Spleen (tissue), 11 donors: ENCODE measurements around the gene IQSEC1. TPM values are rescaled to one million over a fixed set of nuclear protein-coding genes. Genes with fewer than 3 reads are reported as not detected.

Source experiments
- DNase-seq: peaks from one replicate; pipeline ENCODE4 v3.0.0-alpha.2; 2020
- H3K27ac ChIP-seq, 8 donors: fragments of 200-600 bp; sonication (generic) in 7 of 8; 1 replicate in 4 of 8; 2 replicates in 4 of 8; pipeline versions ENCODE4 v1.5.0 to v1.8.0; 2016 to 2021; ENCODE audit warnings: inconsistent platforms in 4 of 8, mild to moderate bottlenecking in 4 of 8, moderate library complexity in 1 of 8
- H3K27me3 ChIP-seq, 7 donors: fragments of 200-600 bp; sonication (generic) in 6 of 7; replicated peaks in 1 of 7; 1 replicate in 4 of 7; 2 replicates in 3 of 7; pipeline versions ENCODE4 v1.5.0 to v1.8.0; 2016 to 2021; ENCODE audit warnings: inconsistent platforms in 3 of 7, mild to moderate bottlenecking in 1 of 7
- H3K36me3 ChIP-seq, 6 donors: fragments of 200-600 bp; sonication (generic) in 5 of 6; 1 replicate in 4 of 6; 2 replicates in 2 of 6; pipeline versions ENCODE4 v1.5.0 to v1.8.0; 2016 to 2021; ENCODE audit warnings: inconsistent platforms in 2 of 6
- H3K4me1 ChIP-seq, 6 donors: fragments of 200-600 bp; sonication (generic) in 5 of 6; 1 replicate in 3 of 6; 2 replicates in 3 of 6; pipeline versions ENCODE4 v1.5.0 to v1.8.0; 2016 to 2021; ENCODE audit warnings: inconsistent platforms in 3 of 6
- H3K4me3 ChIP-seq, 8 donors: fragments of 200-600 bp; sonication (generic) in 7 of 8; 1 replicate in 4 of 8; 2 replicates in 4 of 8; pipeline versions ENCODE4 v1.5.0 to v1.8.0; 2016 to 2021; ENCODE audit warnings: inconsistent platforms in 4 of 8, mild to moderate bottlenecking in 4 of 8, moderate library complexity in 2 of 8
- H3K9me3 ChIP-seq, 8 donors: fragments of 200-600 bp; sonication (generic) in 7 of 8; 1 replicate in 4 of 8; 2 replicates in 4 of 8; pipeline versions ENCODE4 v1.5.0 to v1.8.0; 2016 to 2021; ENCODE audit warnings: inconsistent platforms in 4 of 8
- CTCF ChIP-seq, 11 experiments: fragments of 200-600 bp in 7 of 11; fragments of 450-650 bp in 4 of 11; sonication (generic) in 4 of 11; IDR thresholded peaks in 8 of 11; conservative IDR thresholded peaks in 3 of 11; 1 replicate in 7 of 11; 2 replicates in 4 of 11; pipeline versions ENCODE4 v1.4.0 to v1.8.0; 2016 to 2021; ENCODE audit warnings: antibody characterized with exemption in 11 of 11, inconsistent platforms in 4 of 11, mild to moderate bottlenecking in 1 of 11
- POLR2A ChIP-seq, 3 donors: fragments of 450-650 bp; IDR thresholded peaks; one replicate each; pipeline ENCODE4 v1.5.1; 2017; ENCODE audit warnings: antibody characterized with exemption in 3 of 3, mild to moderate bottlenecking in 1 of 3
- POLR2AphosphoS5 ChIP-seq, 3 donors: sonication (generic); formaldehyde crosslinking; IDR thresholded peaks; one replicate each; pipeline ENCODE4 v1.5.1; 2017; ENCODE audit warnings: antibody characterized with exemption in 3 of 3
- WGBS, 5 donors: extraction: QIAGEN DNeasy Blood & Tissue Kit in 3 of 5; methylation state at CpG; one replicate each; pipeline versions ENCODE4 v1.1.5 to v1.1.7; 2013 to 2018; 5-methylcytosine and 5-hydroxymethylcytosine counted together
- intact Hi-C: fragments of 100-400 bp; cut with DNase I; formaldehyde crosslinking; loops from one replicate; pipeline ENCODE4 v1.15.0; 2023; ENCODE audit warnings: low total_unique reads
- polyA plus RNA-seq, 3 donors: library from polyadenylated mRNA; stranded (reverse); fragments of 200-250 nt; gene quantifications; one replicate each; pipeline ENCODE4 v1.2.1, GENCODE V29; 2013
- total RNA-seq, 7 donors: library from RNA; depleted of rRNA in 3 of 7; stranded (reverse); fragments of >200 nt in 3 of 7; fragmentation: NEBNext Ultra II Directional in 4 of 7; extraction: Animal tissue kit (Norgen Biotek cat#: 25700) in 4 of 7; gene quantifications; one replicate each; pipeline versions ENCODE4 v1.1.0 to v1.2.1, GENCODE V29; 2016 to 2021
- donor health status: healthy with polysubstance abuse.
- donor health status: DM: no; HTN: no; CAD: no; lungs with moderate emphysema.
- donor health status: DM: no; HTN: no; CAD: no.
- donor health status: Bipolar disorder and iron deficiency.
- donor health status: healthy.
- donor health status: DM: no; HTN: no; CAD: no.
- donor health status: DM: yes; HTN: yes; CAD: no.

The IQSEC1 gene
- total and polyA plus RNA-seq, 10 donors, result 23.0 to 170 (median 116) TPM

- Histone ChIP-seq H3K36me3 (peaks cover 0 to 4% (median 0%) of the 10 kb centered on the region in 6 donors), H3K4me1 (peaks cover 70 to 97% (median 91%) of the 10 kb centered on the region in 6 donors), H3K27ac (peak overlapping the region; percentile 83 to 99 (median 97)), H3K9me3 (no peaks in the 10 kb centered on the region), H3K27me3 (no peaks in the 10 kb centered on the region), H3K4me3 (peak overlapping the region in 7 of 8 donors; percentile 28 to 69 (median 38))
- intact Hi-C loops, result no loop called here
- 3 to 5% (median 4%) methylated on average over 15 to 17 of the region's 17 CpGs for WGBS, 5 donors
- TF ChIP-seq CTCF (IDR thresholded peaks at IDR 0.05 in 8 of 11, conservative IDR thresholded peaks at IDR 0.05 in 3 of 11) (peak in 1 of 11 experiments; percentile 12), POLR2A (IDR thresholded peaks at IDR 0.05) (peak in 2 of 3 donors; percentile 38 to 42), POLR2AphosphoS5 (IDR thresholded peaks at IDR 0.05) (peak; percentile 80 to 88 (median 85))
- DNase-seq, result peak; percentile 93
Measured at GRCh38 chr3:13016083-13016720, 57.0 kb downstream of the IQSEC1 start.

DNA sequence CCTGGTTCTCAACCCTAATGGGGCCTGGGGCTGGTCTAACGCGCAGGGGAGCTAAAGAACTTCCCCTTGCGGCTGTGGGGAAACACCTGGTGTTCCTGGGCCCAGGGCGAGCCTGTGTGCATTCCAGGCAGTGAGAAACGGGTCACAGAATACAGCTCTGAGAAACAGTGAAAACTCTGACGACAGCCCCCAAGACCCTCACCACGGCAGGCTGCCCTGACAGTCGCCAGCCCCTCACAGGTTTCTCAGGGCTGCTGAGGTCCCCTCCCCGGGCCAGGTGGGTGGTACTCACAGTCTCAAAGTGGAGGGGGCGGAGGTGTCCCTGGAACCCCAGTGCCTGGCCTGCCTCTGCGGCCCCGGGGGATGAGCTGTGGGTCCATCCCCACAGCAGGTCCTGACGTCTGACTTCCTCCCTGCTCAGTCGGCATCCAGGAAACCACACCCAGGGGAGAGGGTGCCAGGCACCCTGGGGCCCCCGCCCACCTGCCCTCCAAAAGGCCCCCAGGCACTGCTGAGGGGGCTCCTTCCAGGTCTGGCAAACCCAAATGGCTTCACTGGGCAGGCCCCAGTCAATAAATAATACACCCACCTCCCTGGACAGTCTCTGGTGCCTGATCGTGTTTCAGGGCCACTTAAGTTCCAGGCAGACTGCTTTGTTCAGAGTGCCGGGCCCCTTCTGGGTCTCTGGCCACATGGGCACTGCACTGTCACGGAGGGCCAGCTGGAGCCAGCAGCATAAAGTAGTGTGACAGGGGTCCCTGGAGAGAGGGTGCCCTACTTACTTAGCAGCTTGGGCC lies 57.7 kb downstream of the IQSEC1 start:
- peaks cover 77 to 100% (median 98%) of the 10 kb centered on the region in 6 donors for H3K4me1 ChIP-seq
- peak overlapping the region in 7 of 8 donors; percentile 28 to 69 (median 38) for H3K4me3 ChIP-seq
- peak; percentile 94 for DNase-seq
- TF ChIP-seq CTCF (IDR thresholded peaks at IDR 0.05 in 8 of 11, conservative IDR thresholded peaks at IDR 0.05 in 3 of 11), result no peak
- TF ChIP-seq POLR2A (IDR thresholded peaks at IDR 0.05), result peak in 2 of 3 donors; percentile 33 to 41
- peak; percentile 89 to 91 (median 90) for TF ChIP-seq POLR2AphosphoS5 (IDR thresholded peaks at IDR 0.05)
- no peaks in the 10 kb centered on the region for H3K27me3 ChIP-seq
- H3K27ac ChIP-seq, result peak overlapping the region; percentile 83 to 99 (median 97)
- no peaks in the 10 kb centered on the region for H3K9me3 ChIP-seq
- intact Hi-C loops, result no loop called here
- 5 to 27% (median 15%) methylated on average over 7 to 18 of the region's 18 CpGs for WGBS, 5 donors
- peaks cover 0 to 4% (median 0%) of the 10 kb centered on the region in 6 donors for H3K36me3 ChIP-seq

DNA sequence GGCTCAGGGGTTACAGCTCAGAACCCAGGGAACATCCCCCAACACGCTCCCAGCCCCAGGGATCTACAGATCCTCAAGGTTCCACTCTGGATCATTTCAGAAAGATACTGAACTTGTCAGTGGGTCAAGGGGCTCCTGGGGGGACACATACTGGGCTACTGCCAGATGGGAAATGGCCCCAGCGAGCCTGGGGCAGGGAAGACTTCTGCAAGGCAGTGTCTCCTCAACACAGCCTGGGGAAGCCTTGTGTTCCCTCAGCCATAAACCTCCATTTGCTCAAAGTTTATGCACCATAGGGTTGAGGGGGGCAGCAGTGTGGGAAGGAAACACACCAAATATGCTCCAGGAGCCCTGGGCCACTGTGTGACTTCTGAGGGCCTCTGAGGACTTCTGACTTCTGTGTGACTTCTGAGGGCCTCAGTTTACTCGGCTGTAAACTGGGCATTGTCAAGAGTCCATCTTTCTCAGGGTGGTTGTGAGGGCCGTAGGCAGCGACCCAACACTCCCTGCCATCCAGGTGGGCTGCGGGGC lies 58.4 kb downstream of the IQSEC1 start:
- no peaks in the 10 kb centered on the region for H3K27me3 ChIP-seq
- TF ChIP-seq POLR2AphosphoS5 (IDR thresholded peaks at IDR 0.05), result no peak
- TF ChIP-seq CTCF (IDR thresholded peaks at IDR 0.05 in 8 of 11, conservative IDR thresholded peaks at IDR 0.05 in 3 of 11), result no peak
- no peak for TF ChIP-seq POLR2A (IDR thresholded peaks at IDR 0.05)
- H3K36me3 ChIP-seq, result peaks cover 0 to 4% (median 0%) of the 10 kb centered on the region in 6 donors
- H3K27ac ChIP-seq, result peak overlapping the region; percentile 83 to 99 (median 97)
- WGBS, 5 donors, result 25 to 48% (median 40%) methylated on average over 5 to 6 of the region's 6 CpGs
- intact Hi-C loops, result no loop called here
- H3K4me1 ChIP-seq, result peaks cover 81 to 100% (median 100%) of the 10 kb centered on the region in 6 donors
- no peaks in the 10 kb centered on the region for H3K9me3 ChIP-seq
- no peak for DNase-seq
- H3K4me3 ChIP-seq, result peak overlapping the region in 7 of 8 donors; percentile 28 to 69 (median 38)
